PC-3 (cell line): ENCODE measurements around the gene SRRM3. TPM values are rescaled to one million over a fixed set of nuclear protein-coding genes. Genes with fewer than 3 reads are reported as not detected.

ENCODE experiments used
- ATAC-seq: fragments of 200-7000 bp; cut with Tn5 transposase; 2 replicates; pipeline ENCODE4 v1.9.1; 2020; ENCODE audit warnings: mild to moderate bottlenecking, moderate library complexity
- BruUV-seq: library from RNA; stranded (reverse); fragments of 400-500 nt; replicated peaks from 2 replicates; lab custom pipeline; 2021; lab: Mats Ljungman, UMichigan
- CTCF ChIA-PET: fragments of 300-600 bp; sonication (Branson Sonifier 250); formaldehyde crosslinking; loops from one replicate; lab custom pipeline; 2022; ENCODE audit warnings: antibody characterized with exemption; lab: Charles Lee
- POLR2A ChIA-PET: fragments of 300-600 bp; sonication (Branson Sonifier 250); formaldehyde crosslinking; loops from one replicate; lab custom pipeline; 2022; ENCODE audit warnings: antibody characterized with exemption; ENCODE audit not compliant: unreplicated experiment; lab: Charles Lee
- DNase-seq: peaks from one replicate; pipeline ENCODE4 v3.0.0-alpha.2; 2015
- H2AFZ ChIP-seq: fragments of 300-600 bp; sonication (generic); 2 replicates; pipeline ENCODE4 v1.6.0; 2016; ENCODE audit warnings: antibody characterized with exemption, low read length
- H3F3A ChIP-seq: fragments of 300-600 bp; sonication (generic); one replicate; pipeline ENCODE4 v1.6.0; 2017; ENCODE audit warnings: antibody characterized with exemption, low read length, control low read depth, mild to moderate bottlenecking; ENCODE audit not compliant: unreplicated experiment
- H3K27ac ChIP-seq: fragments of 300-600 bp; sonication (generic); 2 replicates; pipeline ENCODE4 v1.5.1; 2016; ENCODE audit warnings: mild to moderate bottlenecking, low read length
- H3K27me3 ChIP-seq: fragments of 300-600 bp; sonication (generic); 2 replicates; pipeline ENCODE4 v1.6.1; 2016; ENCODE audit warnings: low read length, mixed read lengths
- H3K36me3 ChIP-seq: fragments of 300-600 bp; sonication (generic); 2 replicates; pipeline ENCODE4 v1.6.1; 2016; ENCODE audit warnings: low read depth, mixed run types, low read length, mixed read lengths
- H3K4me1 ChIP-seq: fragments of 300-600 bp; sonication (generic); 2 replicates; pipeline ENCODE4 v1.5.1; 2016; ENCODE audit warnings: low read length; ENCODE audit not compliant: insufficient read depth
- H3K4me2 ChIP-seq: fragments of 300-600 bp; sonication (generic); 2 replicates; pipeline ENCODE4 v1.6.0; 2016; ENCODE audit warnings: low read length
- H3K4me3 ChIP-seq: fragments of 300-600 bp; sonication (generic); 2 replicates; pipeline ENCODE4 v1.5.1; 2016; ENCODE audit warnings: mild to moderate bottlenecking, low read length, mixed read lengths
- H3K79me2 ChIP-seq: fragments of 300-600 bp; sonication (generic); 2 replicates; pipeline ENCODE4 v1.6.1; 2017; ENCODE audit warnings: low read length, mixed read lengths
- H3K9ac ChIP-seq: fragments of 300-600 bp; sonication (generic); 2 replicates; pipeline ENCODE4 v1.6.0; 2016; ENCODE audit warnings: mild to moderate bottlenecking, low read length
- H3K9me2 ChIP-seq: fragments of 300-600 bp; sonication (generic); replicated peaks from 2 replicates; pipeline ENCODE4 v1.6.1; 2016; ENCODE audit warnings: mixed run types, low read length, mixed read lengths
- H3K9me3 ChIP-seq: fragments of 300-600 bp; sonication (generic); 2 replicates; pipeline ENCODE4 v1.6.1; 2016; ENCODE audit warnings: low read length, mixed read lengths
- H4K20me1 ChIP-seq: fragments of 300-600 bp; sonication (generic); 2 replicates; pipeline ENCODE4 v1.6.1; 2016; ENCODE audit warnings: low read length, mixed read lengths
- CTCF ChIP-seq: fragments of 300-600 bp; sonication (generic); conservative IDR thresholded peaks from 2 replicates; pipeline ENCODE4 v1.5.1; 2017; ENCODE audit warnings: antibody characterized with exemption, low read depth, mild to moderate bottlenecking, low read length
- EZH2 ChIP-seq: fragments of 300-600 bp; sonication (generic); IDR thresholded peaks from one replicate; pipeline ENCODE4 v1.6.1; 2017; ENCODE audit warnings: antibody characterized with exemption, mild to moderate bottlenecking, low read length; ENCODE audit not compliant: unreplicated experiment
- EZH2phosphoT487 ChIP-seq: fragments of 300-600 bp; sonication (generic); IDR thresholded peaks from 2 replicates; pipeline ENCODE4 v1.6.1; 2018; ENCODE audit warnings: mild to moderate bottlenecking, antibody characterized with exemption, low read length, borderline replicate concordance
- intact Hi-C: fragments of 100-400 bp; cut with micrococcal nuclease; formaldehyde crosslinking; loops from 2 replicates; pipeline ENCODE4 v1.9.0; 2023
- total RNA-seq: library from RNA; depleted of rRNA; stranded (reverse); fragments of >200 nt; gene quantifications from 2 replicates; pipeline ENCODE4 v1.2.3, GENCODE V29; 2014

Gene SRRM3
- total RNA-seq, 1 experiment from 2014 or later: 0.66 TPM

- intact Hi-C loops: no loop called here
- DNase-seq (no peak), ATAC-seq (no peak)
- Histone ChIP-seq H3K4me1 (no peaks in the 10 kb centered on the region), H3K4me2 (no peak overlapping the region), H3K9me3 (no peaks in the 10 kb centered on the region), H3K36me3 (no peaks in the 10 kb centered on the region), H3K27ac (no peak overlapping the region), H2AFZ (no peak overlapping the region), H3K27me3 (no peaks in the 10 kb centered on the region), H3F3A (no peaks in the 10 kb centered on the region), H3K9me2 (no peaks in the 10 kb centered on the region), H3K4me3 (no peak overlapping the region), H3K79me2 (no peaks in the 10 kb centered on the region), H4K20me1 (no peaks in the 10 kb centered on the region), H3K9ac (no peak overlapping the region)
- no peak for TF ChIP-seq CTCF
- TF ChIP-seq EZH2phosphoT487: no peak
- TF ChIP-seq EZH2: no peak
- no TSS peak for BruUV-seq
- ChIA-PET POLR2A (interaction anchor here (0.6 to 0.7 kb wide), 3 partner anchors 13 to 96 kb away, joined by 3 to 7 read pairs (median 3); no protein-coding TSS in a partner anchor), CTCF (no interaction called here)
These were observed 19.3 kb upstream of the SRRM3 start for GRCh38 chr7:76182225-76182960.

- TF ChIP-seq EZH2phosphoT487 (no peak), CTCF (no peak), EZH2 (no peak)
- H3K36me3 ChIP-seq: no peaks in the 10 kb centered on the region
- H3F3A ChIP-seq: no peaks in the 10 kb centered on the region
- H2AFZ ChIP-seq: no peak overlapping the region
- H3K9me3 ChIP-seq: no peaks in the 10 kb centered on the region
- ATAC-seq (no peak), DNase-seq (no peak)
- H3K27ac ChIP-seq: no peak overlapping the region
- H3K4me2 ChIP-seq: no peak overlapping the region
- H3K79me2 ChIP-seq: no peaks in the 10 kb centered on the region
- H3K4me3 ChIP-seq: no peak overlapping the region
- intact Hi-C loops: no loop called here
- no TSS peak for BruUV-seq
- ChIA-PET POLR2A (no interaction called here), CTCF (no interaction called here)
- no peak overlapping the region for H3K9ac ChIP-seq
- H4K20me1 ChIP-seq: no peaks in the 10 kb centered on the region
- H3K9me2 ChIP-seq: no peaks in the 10 kb centered on the region
- H3K4me1 ChIP-seq: no peaks in the 10 kb centered on the region
- no peaks in the 10 kb centered on the region for H3K27me3 ChIP-seq
These were observed 16.4 kb upstream of the SRRM3 start for GRCh38 chr7:76185187-76185896.

- H4K20me1 ChIP-seq: no peaks in the 10 kb centered on the region
- H3F3A ChIP-seq: no peaks in the 10 kb centered on the region
- no peaks in the 10 kb centered on the region for H3K9me3 ChIP-seq
- H3K79me2 ChIP-seq: no peaks in the 10 kb centered on the region
- H3K27ac ChIP-seq: no peak overlapping the region
- intact Hi-C loops: no loop called here
- no peaks in the 10 kb centered on the region for H3K36me3 ChIP-seq
- DNase-seq (no peak), ATAC-seq (no peak)
- no peak overlapping the region for H3K4me3 ChIP-seq
- TF ChIP-seq EZH2: no peak
- no peak for TF ChIP-seq CTCF
- no peak for TF ChIP-seq EZH2phosphoT487
- no TSS peak for BruUV-seq
- CTCF ChIA-PET: no interaction called here
- no peaks in the 10 kb centered on the region for H3K4me1 ChIP-seq
- H3K9me2 ChIP-seq: no peaks in the 10 kb centered on the region
- H3K27me3 ChIP-seq: no peaks in the 10 kb centered on the region
- POLR2A ChIA-PET: no interaction called here
- H2AFZ ChIP-seq: no peak overlapping the region
- no peak overlapping the region for H3K9ac ChIP-seq
- H3K4me2 ChIP-seq: no peak overlapping the region
These were observed 14.4 kb upstream of the SRRM3 start for GRCh38 chr7:76187272-76187671.
